Bone marrow (tissue), 2 donors: ENCODE data around the gene CDC37L1.
"Not testable (repeated sequence)": the region's sequence is repeated elsewhere in the genome, so short reads cannot be mapped to it uniquely, and the experiment has no call there.

ENCODE experiments used
- DNase-seq, 2 donors: peaks; one replicate each; lab custom pipeline; 2025; lab: John Stamatoyannopoulos, UW

CDC37L1 gene

DNA sequence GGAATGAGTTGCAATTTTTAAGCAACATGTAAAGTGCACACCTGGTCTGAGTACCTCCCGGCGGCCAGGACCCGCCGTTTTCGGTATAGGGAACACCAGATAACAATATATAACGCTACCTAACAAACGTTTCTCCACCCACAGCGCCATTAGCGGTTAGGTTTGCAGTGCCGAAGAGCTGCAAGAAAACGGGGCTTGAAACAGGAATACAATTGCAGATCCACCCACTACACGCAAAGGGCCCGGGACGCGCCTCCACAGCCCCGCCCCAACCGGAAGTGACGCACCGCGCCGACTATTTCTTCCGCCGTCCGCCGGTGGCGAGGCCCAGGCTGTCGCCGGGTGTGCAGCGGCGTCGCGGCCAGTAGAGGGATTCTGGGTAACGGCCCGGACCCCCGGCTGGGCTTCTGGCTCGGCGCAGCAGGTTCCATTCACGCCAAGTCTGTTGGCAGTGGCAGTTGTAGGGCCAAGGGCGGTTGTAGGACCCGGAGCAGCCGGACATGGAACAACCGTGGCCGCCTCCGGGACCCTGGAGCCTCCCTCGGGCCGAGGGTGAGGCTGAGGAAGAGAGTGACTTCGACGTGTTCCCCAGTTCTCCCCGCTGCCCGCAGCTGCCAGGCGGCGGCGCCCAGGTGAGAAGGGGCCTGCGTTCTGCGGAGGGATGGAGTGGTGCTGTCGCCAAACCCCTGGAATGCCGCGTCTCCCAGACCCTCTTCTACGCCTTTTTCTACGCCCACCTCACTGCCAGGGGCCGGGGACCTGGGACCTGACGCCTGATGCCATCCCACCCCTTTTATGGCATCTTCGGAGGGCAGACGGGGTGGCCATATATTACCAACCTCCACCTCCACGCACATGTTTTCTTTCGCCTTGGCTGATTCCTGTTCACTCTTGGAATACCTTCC, at the start of gene CDC37L1:
Gene CDC37L1 (plus strand): TSS at position 302 of the 905 bp plus-strand sequence. CDS start 199 bp downstream, at position 501.
- peak; percentile 93 to 98 for DNase-seq

- DNase-seq = no peak
These were observed 48.5 kb upstream of the CDC37L1 start for GRCh38 chr9:4630836-4631235.

GRCh38 chr9:4638968-4639367, 40.4 kb upstream of the CDC37L1 start:
- DNase-seq = no peak

DNA sequence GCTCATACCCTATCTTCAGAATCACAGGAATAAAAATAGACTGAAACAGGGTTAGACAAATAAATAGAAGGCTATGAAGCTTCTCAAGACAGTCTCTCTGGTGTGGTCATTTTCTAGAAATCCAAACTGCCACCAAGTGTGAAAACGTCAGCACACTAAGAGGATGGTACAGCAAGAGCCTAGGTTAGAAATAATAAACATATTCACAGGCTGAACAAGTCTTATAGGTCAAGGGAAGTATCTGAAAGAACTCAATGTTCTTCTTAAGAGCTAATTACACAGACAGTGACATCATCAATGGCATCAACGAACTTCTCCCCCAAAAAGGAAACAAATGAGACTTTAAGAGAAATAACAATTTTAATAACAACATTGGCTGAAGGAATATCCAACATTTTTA, 39.9 kb upstream of the CDC37L1 start:
- no peak for DNase-seq

DNA sequence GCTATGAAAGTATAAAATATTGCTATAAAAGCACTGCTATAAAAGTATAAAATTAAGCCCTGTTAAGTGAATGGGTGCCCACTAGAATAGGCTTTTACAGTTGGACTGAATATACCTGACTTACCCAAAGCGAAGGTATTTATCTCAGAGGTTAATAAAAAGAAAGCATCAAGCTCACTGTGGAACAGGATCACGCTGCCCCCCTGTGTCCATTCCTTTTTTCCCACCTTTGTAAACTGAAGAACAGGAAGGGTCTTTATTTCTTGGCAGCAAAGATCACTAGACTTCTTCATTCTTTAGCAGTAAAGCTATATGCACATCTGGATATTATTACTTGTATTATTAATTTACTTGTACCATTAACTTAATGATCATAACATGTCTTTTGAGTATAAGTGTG, 39.3 kb upstream of the CDC37L1 start:
- no peak for DNase-seq

DNA sequence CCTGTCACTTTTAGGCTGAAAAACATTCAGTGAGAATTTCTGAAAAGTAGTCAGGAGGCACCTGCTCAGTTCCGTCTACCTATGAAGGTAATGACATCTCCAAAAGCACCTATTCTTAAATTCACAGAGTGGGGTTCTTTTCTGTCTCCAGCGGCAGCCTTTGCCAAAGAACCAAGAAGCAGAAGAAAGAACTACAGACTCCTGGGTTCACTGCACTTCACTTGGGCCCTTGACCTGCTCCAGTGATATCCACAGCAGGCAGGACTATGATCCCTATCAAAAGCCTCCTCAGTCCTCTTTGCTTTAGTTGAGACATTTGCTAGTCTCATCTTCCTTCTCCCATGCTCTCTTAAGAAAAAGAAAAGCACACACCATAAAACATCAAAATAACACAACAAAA, 37.0 kb upstream of the CDC37L1 start:
- no peak for DNase-seq

GRCh38 chr9:4654084-4654483, 25.3 kb upstream of the CDC37L1 start:
- DNase-seq = no peak

- DNase-seq = no peak
These were observed 24.8 kb upstream of the CDC37L1 start for GRCh38 chr9:4654538-4654937.

DNA sequence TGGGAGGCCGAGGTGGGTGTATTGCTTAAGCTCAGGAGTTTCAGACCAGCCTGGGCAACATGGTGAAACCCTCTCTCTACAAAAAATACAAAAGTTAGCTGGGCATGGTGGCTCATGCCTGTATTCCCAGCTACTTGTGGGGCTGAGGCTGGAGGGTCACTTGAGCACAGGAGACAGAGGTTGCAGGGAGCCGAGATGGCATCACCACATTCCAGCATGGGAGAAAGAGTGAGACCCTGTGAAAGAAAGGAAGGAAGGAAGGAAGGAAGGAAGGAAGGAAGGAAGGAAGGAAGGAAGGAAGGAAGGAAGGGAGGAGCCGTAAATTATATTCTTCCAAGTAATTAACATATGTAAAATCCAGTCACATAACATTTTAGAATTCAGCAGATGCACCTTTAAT, 23.2 kb upstream of the CDC37L1 start:
- not testable (repeated sequence) for DNase-seq

- DNase-seq = no peak
These were observed 22.7 kb upstream of the CDC37L1 start for GRCh38 chr9:4656621-4657020.

GRCh38 chr9:4657426-4658159, 21.8 kb upstream of the CDC37L1 start:
- no peak for DNase-seq

GRCh38 chr9:4660665-4661064, 18.7 kb upstream of the CDC37L1 start:
- DNase-seq = not testable (repeated sequence)

DNA sequence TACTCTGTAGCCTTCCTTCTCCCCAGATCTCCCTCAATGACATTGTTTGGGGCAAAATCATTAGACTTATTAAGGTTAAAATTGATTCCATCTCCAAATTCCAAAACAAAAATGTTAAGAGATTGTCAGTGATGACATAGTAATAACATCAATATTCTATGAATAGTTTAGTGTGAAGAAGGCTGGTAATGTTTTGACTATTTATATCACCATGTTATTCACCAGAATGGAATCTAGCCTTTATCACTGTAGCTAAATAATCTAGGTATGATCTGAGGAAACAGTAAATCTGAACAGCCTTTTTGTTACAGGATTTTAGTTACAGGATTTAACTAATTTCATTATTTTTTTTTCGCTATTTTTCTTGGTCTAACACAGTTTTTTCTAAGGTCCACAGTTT, 18.2 kb upstream of the CDC37L1 start:
- no peak for DNase-seq

DNA sequence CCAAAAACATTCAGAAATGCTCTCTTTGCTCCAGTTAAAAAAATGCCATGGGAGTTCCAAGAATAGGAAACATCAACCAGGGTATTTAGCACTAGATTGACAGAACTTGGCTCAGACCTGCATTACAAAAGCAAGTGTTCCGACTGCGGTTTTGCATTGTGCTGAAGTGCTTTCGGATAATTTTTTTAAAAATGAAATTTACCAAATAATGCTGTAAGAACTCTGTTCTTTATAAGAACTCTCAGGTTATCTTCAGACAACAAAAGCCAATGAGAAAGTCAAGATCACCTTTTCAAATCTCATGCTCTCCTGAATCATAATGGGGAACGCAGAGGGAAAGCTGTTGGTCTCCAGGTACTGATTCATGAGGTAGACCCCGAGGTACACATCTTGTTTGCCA, 17.8 kb upstream of the CDC37L1 start:
- no peak for DNase-seq

DNA sequence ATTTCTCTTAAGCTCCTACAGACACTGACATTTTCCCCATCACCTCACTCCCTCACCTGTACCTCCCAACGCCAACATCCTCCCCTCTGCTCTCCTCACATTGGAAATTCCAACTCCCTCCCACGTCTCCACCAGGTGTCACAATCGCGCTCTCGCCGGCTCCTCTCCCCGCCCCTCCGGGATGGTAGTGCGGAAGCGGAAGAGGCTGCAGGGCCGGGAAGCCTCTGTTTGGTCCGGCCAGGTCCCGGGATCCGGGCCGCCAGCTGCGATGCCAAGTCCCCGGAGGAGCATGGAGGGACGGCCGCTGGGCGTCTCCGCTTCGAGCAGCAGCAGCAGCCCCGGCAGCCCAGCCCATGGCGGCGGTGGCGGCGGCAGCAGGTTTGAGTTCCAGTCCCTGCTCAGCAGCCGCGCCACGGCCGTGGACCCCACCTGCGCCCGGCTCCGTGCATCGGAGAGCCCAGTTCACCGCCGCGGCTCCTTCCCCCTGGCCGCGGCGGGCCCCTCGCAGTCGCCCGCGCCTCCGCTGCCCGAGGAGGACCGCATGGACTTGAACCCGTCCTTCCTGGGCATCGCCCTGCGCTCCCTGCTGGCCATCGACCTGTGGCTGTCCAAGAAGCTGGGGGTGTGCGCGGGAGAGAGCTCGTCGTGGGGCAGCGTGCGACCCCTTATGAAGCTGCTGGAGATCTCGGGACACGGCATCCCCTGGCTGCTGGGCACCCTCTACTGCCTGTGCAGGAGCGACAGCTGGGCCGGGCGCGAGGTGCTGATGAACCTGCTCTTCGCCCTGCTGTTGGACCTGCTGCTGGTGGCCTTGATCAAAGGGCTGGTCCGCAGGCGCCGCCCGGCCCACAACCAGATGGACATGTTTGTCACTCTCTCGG, 17.0 kb upstream of the CDC37L1 start, which contains the start of gene PLPP6:
Gene PLPP6 (plus strand): TSS at position 187 of the 881 bp plus-strand sequence. CDS start 82 bp downstream, at position 269.
- DNase-seq = peak; percentile 48 to 52

GRCh38 chr9:4662989-4663792, 16.2 kb upstream of the CDC37L1 start:
- DNase-seq = no peak

DNA sequence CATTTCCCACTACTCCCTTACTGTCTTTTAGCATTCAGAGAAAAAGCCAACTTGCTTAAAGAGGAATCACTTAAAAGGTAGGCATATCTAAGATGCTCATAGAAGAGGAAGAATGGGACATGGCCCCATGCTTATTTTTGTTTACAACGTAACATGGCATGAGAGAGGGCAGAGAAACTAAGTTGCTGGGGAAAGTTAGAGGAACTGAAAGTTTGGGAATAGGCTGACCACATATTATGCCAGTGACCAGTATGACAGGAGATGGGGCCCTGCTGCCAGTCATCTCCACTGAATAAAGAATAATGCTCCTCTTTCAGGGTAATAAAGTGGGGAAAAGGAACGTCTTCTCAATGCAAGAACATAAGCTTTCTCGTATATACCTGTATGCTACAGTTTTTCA, 15.4 kb upstream of the CDC37L1 start:
- DNase-seq = no peak

GRCh38 chr9:4665357-4665756, 14.0 kb upstream of the CDC37L1 start:
- no peak for DNase-seq

DNA sequence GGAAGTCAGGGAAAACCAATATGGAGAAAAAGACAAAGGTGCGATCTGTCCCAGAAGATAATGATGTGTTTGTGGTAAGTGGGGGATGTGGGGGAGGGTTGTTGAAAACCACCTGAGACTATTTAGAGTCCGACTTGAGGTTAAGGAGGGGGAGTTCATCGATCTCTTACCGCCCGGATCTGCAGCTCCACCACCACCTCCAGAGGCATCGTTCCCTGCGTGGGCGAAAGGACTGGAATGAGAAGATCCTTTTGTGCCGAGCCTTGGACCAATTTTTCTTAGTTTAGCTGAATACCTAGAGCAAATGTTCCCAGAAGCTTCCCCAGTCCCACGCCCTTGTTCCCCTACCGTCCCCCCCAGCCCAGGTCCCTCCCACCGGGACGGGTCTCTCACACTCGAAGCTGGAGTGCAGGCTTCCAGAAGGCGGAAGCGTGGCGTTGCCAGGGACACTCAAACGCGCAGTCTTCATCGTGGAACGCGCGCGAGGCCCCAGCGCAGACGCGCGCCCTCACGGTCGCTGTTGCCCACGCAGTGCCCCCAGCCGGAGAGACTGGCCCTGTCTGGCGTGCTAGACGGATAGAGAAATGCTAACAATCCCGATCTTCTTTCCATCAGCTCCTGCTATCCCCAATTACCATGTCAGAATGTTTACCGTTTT, 13.2 kb upstream of the CDC37L1 start, which contains the start of gene SPATA6L:
Gene SPATA6L (minus strand): TSS at position 439 of the 658 bp plus-strand sequence. CDS start 230 bp downstream, at position 209.
- DNase-seq = peak; percentile 12 to 22

GRCh38 chr9:4667681-4668080, 11.7 kb upstream of the CDC37L1 start:
- no peak for DNase-seq
